Endometrial microvascular endothelial cells (primary cell): ENCODE data around the gene ABI3BP. TPM values are rescaled to one million over a fixed set of nuclear protein-coding genes. Genes with fewer than 3 reads are reported as not detected.
"Not testable (repeated sequence)": the region's sequence is repeated elsewhere in the genome, so short reads cannot be mapped to it uniquely, and the experiment has no call there.

Experiments used
- in situ Hi-C: cut with HindIII; loops from 2 replicates; pipeline ENCODE4 v1.10.0; 2017; ENCODE audit warnings: low sequenced_read_pairs, low pct_unique_long_range_greater_than_20kb; ENCODE audit errors: inconsistent ontology term
- total RNA-seq: library from RNA; depleted of rRNA; stranded (reverse); fragments of >200 nt; gene quantifications from one replicate; pipeline ENCODE4 v1.2.3, GENCODE V29; 2015; ENCODE audit errors: inconsistent ontology term

Gene ABI3BP
- total RNA-seq, 1 donor from 2014 or later = 53.2 TPM

DNA sequence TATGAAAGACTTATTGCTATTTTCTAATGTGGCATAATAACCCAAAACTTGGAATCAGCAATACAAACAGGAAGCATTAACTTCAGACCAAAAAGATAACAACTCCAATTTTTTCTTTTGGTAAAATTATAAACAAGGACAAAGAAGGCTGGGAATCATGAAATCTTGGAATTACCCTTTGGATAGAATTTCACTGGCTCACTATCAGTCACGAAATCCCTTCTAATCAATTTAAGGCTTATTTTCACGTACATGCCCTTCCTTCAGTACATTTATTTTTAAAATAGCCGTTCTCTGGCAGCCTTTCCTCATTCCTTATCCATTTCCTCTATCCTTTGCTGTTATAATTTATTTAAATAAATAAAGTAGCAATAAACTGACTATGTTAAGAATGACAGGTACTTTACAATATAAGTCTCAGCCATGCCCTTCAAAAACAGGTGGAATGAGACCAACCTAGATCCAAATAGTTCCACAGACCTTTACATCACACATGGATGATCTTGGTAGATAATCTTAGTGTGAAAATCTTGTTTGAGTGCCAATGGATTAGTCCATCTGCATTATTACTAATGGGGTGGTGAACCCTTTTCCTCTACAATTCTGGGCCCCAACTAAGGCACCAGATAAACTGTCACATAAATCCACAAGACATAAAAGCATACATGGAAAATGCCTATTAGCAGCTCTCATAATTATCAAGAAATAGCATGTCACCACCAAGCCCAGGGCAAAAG is 38.9 kb downstream of the ABI3BP start:
- in situ Hi-C loops = no loop called here

DNA sequence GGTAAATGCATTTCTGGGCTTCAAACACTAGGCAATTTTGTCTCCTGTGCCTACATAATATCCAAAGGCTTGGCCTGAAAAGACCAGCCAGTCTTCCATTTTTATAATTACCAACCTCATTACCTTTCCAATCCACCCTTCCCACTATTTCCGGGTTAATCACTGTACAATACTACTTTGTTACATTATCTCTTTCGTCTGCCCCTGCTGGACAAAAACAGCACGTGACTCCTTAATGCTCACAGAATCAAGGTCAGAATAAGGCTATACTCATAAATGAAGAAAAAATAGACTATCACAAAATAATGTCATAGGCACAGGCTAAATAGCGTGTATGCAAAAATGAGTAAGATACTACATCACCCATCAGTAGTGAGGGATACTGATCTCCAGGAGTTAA is 40.1 kb downstream of the ABI3BP start:
- in situ Hi-C loops = no loop called here

DNA sequence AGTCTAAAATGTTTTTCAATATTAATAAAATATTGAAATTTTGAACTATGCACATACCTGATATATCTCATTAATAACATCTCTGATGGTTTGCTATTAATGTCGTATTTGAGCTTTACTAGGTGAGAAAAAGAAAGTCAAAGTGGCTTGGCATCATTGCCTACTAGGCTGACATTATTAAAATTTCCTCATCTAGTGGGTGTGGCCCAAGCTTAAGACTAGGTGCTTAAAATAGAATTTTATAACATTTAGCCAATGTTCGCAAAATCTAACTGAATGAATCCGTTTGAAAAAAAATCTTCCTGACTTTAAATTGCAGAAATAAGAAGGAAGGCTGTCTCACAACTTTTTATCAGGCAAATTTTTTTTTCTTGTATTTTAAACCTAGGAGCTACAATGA is 46.1 kb downstream of the ABI3BP start:
- in situ Hi-C loops = no loop called here

DNA sequence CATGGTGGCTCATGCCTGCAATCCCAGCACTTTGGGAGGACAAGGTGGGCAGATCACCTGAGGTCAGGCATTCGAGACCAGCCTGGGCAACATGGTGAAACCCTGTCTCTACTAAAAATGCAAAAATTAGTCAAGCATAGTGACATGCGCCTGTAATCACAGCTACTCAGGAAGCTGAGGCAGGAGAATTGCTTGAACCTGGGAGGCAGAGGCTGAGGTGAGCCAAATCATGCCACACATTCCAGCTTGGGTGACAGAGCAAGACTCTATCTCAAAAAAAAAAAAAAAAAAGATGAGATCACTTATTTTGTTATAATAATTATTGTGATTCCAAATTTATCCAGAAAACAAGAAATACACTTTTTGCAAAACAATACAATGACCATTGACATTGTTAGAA is 47.1 kb downstream of the ABI3BP start:
- in situ Hi-C loops = not testable (repeated sequence)

DNA sequence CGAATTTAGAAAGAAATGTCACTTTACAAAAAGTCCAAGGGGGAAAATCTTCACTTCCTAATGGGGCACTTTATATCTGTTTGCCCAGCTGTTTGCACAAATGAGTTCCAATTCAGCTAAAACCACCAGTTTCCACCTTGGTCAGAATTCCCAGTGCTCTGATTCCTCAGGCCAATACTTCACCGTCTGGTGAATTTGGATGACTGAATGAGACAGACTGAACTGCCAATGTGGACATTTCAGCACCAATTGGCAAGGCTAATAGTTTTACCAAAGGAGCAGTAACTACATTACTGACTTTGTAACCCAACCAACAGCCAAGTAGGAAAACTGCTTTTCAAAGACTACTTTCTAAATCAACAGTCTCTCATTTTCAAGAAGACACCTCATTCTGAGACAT is 51.8 kb downstream of the ABI3BP start:
- in situ Hi-C loops = no loop called here

DNA sequence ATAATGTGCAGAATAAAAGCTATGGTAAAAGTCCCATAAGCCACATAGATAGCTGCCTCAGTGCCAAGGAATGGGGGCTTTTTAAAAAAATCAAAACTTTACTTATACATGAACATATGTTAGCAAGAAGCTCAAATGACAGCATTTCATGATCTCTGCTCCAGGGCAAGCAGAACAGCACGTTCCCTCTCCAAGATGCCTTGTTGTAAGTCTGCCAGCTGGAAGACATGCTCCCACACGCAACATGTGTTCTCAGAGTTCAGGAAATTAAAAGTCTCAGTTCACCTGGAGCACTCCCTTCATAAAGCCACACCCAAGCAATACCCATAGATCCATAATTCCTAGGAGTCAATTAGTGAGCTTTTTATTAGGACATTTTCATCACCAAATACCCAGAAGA is 52.2 kb downstream of the ABI3BP start:
- in situ Hi-C loops = no loop called here

DNA sequence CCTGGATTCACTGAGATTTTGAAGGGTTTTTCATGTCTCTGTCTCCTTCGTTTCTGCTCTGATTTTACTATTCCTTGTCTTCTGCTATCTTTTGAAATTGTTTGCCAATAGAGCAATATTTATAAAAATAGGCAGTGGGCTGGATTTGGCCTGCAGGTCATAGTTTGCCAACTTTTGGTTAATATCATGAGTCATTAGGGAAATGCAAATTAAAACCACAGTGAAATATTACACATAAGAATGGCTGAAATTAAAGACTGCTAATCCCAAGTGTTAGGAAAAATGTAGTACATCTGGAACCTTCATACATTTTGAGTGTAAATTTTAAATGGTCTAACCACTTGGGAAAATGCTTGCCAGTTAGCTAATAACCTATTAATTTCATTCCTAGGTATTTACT is 56.3 kb downstream of the ABI3BP start:
- in situ Hi-C loops = no loop called here

DNA sequence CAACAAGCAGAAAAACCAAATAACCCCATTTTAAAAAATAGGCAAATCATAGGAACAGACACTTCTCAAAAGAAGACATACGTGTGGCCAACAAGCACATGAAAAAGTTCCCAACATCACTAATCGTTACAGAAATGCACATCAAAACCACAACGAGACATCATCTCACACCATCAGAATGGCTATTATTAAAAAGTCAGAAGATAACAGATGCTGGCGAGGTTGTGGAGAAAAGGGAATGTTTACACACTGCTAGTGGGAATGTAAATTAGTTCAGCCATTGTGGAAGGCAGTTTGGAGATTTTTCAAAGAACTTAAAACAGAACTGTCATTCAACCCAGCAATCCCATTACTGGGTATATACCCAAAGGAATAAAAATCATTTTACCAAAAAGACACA is 60.7 kb downstream of the ABI3BP start:
- in situ Hi-C loops = no loop called here

DNA sequence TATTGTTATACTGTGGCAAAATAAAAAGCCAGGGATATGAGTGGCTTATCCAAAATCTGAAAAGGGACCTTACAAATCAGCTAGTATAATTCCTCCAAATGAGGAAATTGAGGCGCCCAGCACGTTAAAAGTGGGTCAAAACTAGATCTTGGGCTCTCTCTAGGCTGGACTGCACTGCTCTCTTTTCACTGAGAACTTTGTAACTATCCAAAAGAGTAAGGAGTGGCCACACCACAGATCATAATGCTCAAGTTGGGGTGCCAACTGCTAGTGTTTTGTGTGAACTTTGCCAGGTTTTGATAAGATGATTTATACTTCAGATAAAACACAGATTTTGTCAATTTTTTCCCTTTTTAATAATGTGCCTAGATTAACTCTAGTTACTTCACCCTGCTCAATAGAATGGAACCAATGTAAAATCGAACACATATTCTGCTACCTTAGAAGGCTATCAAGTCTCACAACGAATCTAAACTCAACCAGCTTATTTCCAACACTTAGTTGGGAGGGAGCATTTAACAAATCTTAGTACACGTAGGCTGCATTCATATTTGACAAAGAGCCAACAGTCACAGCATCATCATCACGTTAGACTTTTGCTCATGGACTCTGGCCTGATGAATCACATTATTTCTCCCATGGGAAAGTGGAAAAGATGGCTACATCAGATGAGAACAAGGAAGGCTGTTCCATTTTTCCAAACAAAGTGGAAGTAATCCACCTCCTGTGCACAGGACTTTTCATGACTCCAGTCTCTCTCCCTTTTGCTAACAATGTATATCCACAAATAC is 64.4 kb downstream of the ABI3BP start:
- in situ Hi-C loops = no loop called here

DNA sequence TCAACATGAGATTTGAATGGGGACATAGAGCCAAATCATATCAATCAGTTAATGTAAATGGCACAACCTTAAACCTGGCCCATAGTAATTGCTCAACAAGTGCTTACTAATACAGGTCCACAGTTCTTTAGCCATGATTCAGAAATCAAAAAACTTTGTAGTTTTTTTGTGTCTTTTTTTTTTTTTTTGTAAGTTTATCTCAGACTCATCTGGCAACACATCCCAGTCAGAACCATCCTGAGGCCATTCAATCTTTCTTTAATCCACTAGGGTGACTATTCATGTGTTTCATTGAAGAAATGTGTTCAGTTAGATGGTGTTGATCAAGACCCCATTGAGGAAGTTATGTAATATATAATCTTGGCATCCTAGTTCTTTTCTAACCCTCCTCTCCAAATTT is 65.4 kb downstream of the ABI3BP start:
- in situ Hi-C loops = no loop called here

DNA sequence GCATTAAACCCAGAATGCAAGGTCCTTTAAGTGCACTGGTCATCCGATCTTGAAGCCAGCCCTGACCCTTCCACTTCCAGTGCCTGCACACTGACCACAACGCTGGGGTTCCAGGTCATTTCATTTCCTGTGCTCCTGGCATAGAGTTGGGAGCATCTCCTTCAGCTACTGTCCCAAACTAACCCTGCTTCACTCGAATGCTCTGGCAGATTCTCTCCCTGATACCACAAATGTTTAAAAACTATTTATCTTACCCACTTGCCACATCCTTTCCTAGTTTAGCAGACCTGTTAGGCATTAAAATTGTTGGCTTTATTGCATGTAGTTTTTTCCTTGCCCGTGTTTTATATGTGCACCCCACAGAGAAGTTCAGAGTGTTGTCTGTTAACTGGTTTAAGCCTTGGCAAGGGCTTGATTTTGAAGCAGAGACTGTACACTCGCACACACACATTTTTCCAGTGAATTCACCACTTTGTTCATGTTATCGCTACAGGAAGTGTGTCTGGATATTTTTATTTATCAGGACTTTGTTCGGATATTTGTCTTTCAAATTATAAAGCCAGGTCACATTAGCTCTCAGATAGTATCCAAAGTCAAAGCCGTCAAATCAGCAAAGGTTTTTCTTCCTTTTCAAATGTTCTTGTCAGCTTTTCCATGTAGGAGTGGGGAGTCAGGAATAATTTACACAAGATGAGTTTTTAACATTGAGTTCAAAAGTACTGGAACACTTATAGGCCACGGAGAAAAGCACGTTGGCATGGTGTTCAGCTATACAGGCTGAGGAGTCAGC is 77.3 kb downstream of the ABI3BP start:
- in situ Hi-C loops = no loop called here

DNA sequence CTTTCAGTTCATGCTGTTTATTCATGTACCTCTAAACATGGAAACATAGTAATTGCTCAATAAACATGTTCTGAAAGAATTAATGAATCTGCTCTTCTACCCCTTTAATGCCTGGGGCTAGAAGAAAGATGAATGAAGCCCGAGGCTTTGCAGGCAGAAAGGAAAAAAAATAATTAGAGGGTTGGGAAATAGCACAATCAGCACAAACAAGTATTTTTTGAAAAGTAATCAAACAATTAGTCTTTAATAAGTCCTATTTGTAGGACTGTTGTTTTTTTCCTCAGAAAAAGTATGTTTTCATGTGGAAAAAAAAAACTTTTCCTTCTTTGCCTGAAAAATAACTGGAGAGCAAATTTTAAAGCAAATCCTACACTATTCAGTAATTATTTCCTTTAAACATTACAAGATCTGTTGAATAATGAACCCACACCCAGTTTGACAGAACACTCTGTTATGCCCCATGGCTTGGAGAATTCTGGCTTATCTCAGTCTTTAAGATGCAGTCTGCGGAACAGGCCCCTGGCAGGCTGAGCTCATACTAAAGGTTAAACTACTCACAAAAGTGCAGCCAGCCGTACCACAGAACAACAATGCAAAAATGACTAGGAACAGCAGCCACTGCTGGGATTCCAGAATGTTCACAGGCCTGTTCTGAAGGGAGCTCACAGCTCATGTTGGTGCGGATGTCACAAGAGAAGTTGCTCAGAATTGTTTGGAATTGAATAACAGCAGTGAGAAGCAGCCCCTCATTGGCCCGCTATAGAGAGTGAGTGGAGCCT is 79.2 kb downstream of the ABI3BP start:
- in situ Hi-C loops = no loop called here

DNA sequence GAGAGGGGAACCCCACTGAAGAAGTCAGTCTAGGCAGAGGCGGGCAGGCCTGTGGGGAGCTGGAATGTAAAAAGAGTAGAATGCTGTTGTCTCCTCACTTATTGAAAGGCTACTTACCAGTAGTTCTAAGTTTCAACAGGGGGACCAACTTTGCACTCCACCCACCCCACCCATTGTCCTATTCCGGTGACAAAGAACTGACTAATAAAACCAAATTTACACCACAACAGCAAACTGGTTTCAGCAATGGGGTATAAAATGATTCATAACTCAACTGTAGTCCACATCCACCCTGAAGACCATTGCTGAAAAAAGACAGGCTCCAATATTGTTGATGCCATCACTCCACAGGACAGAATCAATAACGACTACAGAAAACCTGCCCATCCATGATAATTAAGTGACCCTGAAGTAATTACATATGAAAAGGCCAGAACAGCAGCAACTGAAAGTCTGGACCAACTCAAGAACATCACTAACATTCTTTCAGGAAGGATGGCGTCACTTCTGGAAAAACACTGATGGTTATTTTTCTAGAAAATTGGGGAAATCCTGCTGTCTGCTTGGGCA is 80.2 kb downstream of the ABI3BP start:
- in situ Hi-C loops = no loop called here

DNA sequence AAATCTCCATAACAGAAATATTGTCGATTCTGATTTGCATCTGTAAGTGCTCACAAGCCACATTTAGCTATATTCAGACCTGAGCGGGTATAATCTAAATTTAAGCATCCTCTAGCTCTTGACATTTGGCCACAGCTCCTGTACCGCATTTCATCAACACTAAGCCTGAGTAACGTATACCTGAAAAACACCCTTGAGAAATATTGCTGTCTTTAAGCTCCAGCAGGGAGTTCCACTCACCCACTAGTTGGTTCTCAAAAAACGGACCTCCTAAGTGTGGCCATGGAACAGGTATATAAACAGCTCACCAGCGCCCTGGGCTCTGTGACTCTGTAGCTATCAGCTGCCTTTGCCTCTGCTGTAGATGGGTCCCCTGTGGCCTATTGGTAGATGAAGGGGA is 80.7 kb downstream of the ABI3BP start:
- in situ Hi-C loops = no loop called here

DNA sequence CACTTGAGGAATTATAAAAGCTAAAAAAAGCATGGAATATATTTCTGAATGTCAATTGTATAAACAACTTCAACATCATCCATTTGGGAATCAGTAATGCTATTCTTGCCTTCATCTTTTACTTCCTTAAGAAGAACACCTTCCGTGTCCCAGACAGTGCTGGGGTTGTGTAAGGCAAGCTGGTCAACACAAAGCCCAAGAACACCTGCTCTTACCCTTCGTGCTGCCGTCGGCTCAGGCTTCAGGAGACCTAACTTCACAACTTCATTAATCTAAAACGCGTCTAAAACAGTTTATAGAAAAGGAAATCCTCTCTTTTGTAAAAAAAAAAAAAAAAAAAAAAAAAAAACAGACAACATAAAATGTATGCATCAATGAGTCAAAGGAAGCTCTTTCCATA is 81.3 kb downstream of the ABI3BP start:
- in situ Hi-C loops = no loop called here

DNA sequence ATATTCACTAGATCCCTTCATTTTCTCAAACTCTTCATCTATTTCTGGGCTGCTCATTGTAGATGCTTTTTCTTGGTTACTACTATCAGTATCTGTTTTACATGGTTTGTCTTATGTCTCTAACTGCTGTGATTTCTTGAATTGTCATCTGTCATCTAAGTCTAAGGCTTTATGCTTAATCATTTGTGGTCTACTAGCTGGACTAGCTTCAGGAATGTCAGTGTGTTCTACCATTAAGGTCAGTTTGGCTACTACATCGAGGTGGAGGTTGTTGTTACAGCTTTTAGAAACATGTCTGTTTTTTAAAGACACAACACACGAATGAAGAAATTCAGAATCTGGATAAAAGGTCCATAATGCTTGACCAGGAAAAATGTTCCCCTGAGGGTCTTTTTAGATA is 82.2 kb downstream of the ABI3BP start:
- in situ Hi-C loops = no loop called here

DNA sequence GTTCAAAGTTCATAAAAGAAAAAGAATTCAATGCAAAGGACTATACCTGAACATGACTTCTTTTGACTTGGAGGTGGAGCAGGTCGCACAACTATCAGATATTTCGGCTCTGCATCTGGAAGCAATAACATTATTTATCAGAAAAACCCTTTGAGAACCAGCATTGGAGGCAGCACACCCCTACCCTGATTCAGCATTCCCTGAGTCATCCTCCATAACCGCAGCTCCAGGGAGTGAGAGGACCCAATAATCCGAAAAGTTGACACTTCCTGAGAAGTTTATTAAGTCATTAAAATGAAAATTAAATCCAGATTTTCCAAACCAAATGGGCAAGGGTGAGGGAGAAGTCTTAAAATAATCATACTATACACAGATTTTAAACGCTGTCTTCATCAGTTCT is 90.6 kb downstream of the ABI3BP start:
- in situ Hi-C loops = no loop called here

DNA sequence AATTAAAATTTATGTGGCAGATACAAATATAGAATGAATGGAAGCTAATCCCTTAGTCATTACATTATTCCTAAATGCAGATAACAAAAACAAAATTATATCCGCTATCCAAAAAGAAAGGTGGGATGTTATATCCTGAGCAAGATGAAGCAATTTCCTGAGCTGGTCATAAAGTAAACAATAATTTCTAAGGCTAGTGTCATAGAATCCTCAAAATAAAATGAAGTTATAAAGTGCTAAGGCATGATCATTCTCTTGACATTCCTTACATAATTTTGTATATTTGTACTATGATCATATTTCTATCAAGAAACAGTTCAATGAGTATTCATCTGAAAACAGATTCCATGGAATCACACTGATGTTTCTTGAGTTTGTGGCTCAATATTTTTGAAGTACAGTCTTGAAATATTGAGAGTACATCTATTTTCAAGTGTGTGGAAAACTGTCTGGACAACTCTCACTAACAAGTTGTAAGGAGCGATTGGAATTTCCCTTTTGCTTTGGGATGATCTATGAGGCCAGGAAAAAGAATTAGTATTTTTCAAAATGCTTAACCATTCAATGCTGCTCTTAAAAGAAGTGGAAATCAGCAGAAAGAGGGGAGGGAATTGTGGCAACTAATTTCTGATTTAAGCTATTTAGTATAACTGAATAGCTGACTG is 92.4 kb downstream of the ABI3BP start:
- in situ Hi-C loops = no loop called here
